ENCODE results near the gene MAP7D3.

The MAP7D3 gene

GRCh38 chrX:136212557-136213111 is 38.6 kb downstream of the MAP7D3 start:
- no peaks in the 10 kb centered on the region for H3K36me3 ChIP-seq (replicated peaks; ENCODE audit: insufficient read depth, low read length)

GRCh38 chrX:136211766-136212556 is 39.2 kb downstream of the MAP7D3 start:
- Histone ChIP-seq H3K9me2 (replicated peaks; ENCODE audit: insufficient read depth, low read length) (no peaks in the 10 kb centered on the region), H3K27me3 (replicated peaks; ENCODE audit: insufficient read depth, low read length) (no peaks in the 10 kb centered on the region), H3K9me3 (replicated peaks; ENCODE audit: insufficient read depth, low read length) (no peaks in the 10 kb centered on the region), H3F3A (ENCODE audit: insufficient read depth, low read length) (no peaks in the 10 kb centered on the region), H3K27ac (ENCODE audit: low read length) (no peak overlapping the region), H3K36me3 (replicated peaks; ENCODE audit: insufficient read depth, low read length) (no peaks in the 10 kb centered on the region), H2AFZ (ENCODE audit: low read length) (no peak overlapping the region), H3K4me1 (ENCODE audit: low read length) (no peaks in the 10 kb centered on the region), H3K9ac (ENCODE audit: low read length) (no peak overlapping the region), H4K20me1 (ENCODE audit: insufficient read depth, low read length) (no peaks in the 10 kb centered on the region), H3K79me2 (ENCODE audit: low read length) (no peaks in the 10 kb centered on the region), H3K4me2 (ENCODE audit: low read depth, low read length) (no peak overlapping the region), H3K4me3 (ENCODE audit: low read length) (no peak overlapping the region)
- TF ChIP-seq CTCF (IDR thresholded peaks at IDR 0.05; ENCODE audit: low read length) (no peak), EZH2 (optimal IDR thresholded peaks at IDR 0.05; ENCODE audit: low read depth, low read length) (no peak), EZH2phosphoT487 (IDR thresholded peaks at IDR 0.05; ENCODE audit: low read length) (no peak)
- no peak for DNase-seq

More at GRCh38 chrX:136212557-136213111, 38.6 kb downstream of the MAP7D3 start:
- Histone ChIP-seq H3K9ac (ENCODE audit: low read length) (no peak overlapping the region), H3K27me3 (replicated peaks; ENCODE audit: insufficient read depth, low read length) (no peaks in the 10 kb centered on the region), H3K27ac (ENCODE audit: low read length) (no peak overlapping the region), H3K4me3 (ENCODE audit: low read length) (no peak overlapping the region), H3K4me1 (ENCODE audit: low read length) (no peaks in the 10 kb centered on the region), H3K9me3 (replicated peaks; ENCODE audit: insufficient read depth, low read length) (no peaks in the 10 kb centered on the region), H4K20me1 (ENCODE audit: insufficient read depth, low read length) (no peaks in the 10 kb centered on the region), H3K4me2 (ENCODE audit: low read depth, low read length) (no peak overlapping the region), H3F3A (ENCODE audit: insufficient read depth, low read length) (no peaks in the 10 kb centered on the region), H3K79me2 (ENCODE audit: low read length) (no peaks in the 10 kb centered on the region), H3K9me2 (replicated peaks; ENCODE audit: insufficient read depth, low read length) (no peaks in the 10 kb centered on the region), H2AFZ (ENCODE audit: low read length) (no peak overlapping the region)
- no peak for DNase-seq
- TF ChIP-seq EZH2phosphoT487 (IDR thresholded peaks at IDR 0.05; ENCODE audit: low read length) (no peak), CTCF (IDR thresholded peaks at IDR 0.05; ENCODE audit: low read length) (no peak), EZH2 (optimal IDR thresholded peaks at IDR 0.05; ENCODE audit: low read depth, low read length) (no peak)

- Histone ChIP-seq H3K27me3 (replicated peaks; ENCODE audit: insufficient read depth, low read length) (no peaks in the 10 kb centered on the region), H3K9me3 (replicated peaks; ENCODE audit: insufficient read depth, low read length) (no peaks in the 10 kb centered on the region), H3K27ac (ENCODE audit: low read length) (no peak overlapping the region), H2AFZ (ENCODE audit: low read length) (no peak overlapping the region), H3F3A (ENCODE audit: insufficient read depth, low read length) (no peaks in the 10 kb centered on the region), H3K4me1 (ENCODE audit: low read length) (no peaks in the 10 kb centered on the region), H3K4me2 (ENCODE audit: low read depth, low read length) (no peak overlapping the region), H3K9ac (ENCODE audit: low read length) (no peak overlapping the region), H3K36me3 (replicated peaks; ENCODE audit: insufficient read depth, low read length) (no peaks in the 10 kb centered on the region), H3K79me2 (ENCODE audit: low read length) (no peaks in the 10 kb centered on the region), H3K4me3 (ENCODE audit: low read length) (no peak overlapping the region), H4K20me1 (ENCODE audit: insufficient read depth, low read length) (no peaks in the 10 kb centered on the region), H3K9me2 (replicated peaks; ENCODE audit: insufficient read depth, low read length) (no peaks in the 10 kb centered on the region)
- DNase-seq, result no peak
- TF ChIP-seq CTCF (IDR thresholded peaks at IDR 0.05; ENCODE audit: low read length) (no peak), EZH2phosphoT487 (IDR thresholded peaks at IDR 0.05; ENCODE audit: low read length) (no peak), EZH2 (optimal IDR thresholded peaks at IDR 0.05; ENCODE audit: low read depth, low read length) (no peak)
Measured at GRCh38 chrX:136210806-136211205, 40.4 kb downstream of the MAP7D3 start.
